ENCODE measurements around the gene SPG7. TPM values are rescaled to one million over a fixed set of nuclear protein-coding genes. Genes with fewer than 3 reads are reported as not detected.
"Not testable (repeated sequence)": the region's sequence is repeated elsewhere in the genome, so short reads cannot be mapped to it uniquely, and the experiment has no call there.

Gene SPG7
- total RNA-seq, 1 donor from 2014 or later, result 98.8 TPM

DNA sequence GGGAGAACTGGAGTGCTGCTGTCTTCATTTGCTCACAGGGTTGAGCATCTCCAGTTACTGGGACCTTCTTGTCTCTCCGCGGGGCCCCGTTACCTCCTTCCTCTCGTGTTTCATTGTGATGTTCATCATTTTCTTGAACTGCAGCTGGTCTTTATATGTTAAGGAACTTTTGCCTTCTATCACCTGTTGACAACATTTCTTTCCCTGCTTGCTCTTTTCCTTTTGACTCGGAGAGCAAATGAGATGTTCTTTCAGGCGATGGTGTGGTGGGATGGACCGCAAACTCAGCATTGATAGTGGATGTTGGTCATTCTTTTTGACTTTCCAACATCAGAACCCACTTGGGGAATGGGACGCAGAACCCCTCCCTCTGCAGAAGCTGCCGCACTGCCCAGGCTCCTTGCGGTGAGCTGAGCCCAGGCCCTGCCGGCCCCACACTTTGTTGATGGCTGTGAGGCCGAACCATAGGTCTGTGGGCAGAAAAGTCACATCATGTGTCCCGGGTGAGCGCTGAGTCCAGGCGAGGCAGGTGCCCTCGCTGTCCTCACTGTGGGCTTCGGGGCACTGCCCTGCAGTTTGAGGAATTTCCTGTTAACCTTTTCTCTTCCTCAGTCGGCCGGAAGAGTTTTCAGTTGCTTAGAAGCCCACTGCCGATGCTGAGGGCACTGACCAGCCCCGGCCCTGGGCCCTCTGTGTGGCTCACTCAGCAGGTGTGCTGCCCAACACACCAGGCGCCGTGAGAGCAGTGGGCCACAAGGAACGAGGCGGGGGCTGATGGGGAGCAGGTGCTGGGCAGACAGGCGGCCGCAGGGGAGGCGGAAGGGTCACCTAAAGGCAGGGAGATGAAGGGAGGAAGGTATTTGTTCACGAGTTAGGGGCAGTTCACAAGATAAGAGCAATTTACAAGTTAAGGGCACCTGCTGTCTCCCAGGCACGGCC is 59.7 kb downstream of the SPG7 start:
- ATAC-seq (no peak), DNase-seq (no peak)
- no peak overlapping the region for H3K27ac ChIP-seq
- intact Hi-C loops (cut with DNase I), result no loop called here
- peaks cover 35% of the 10 kb centered on the region for H3K4me1 ChIP-seq
- peaks cover 21% of the 10 kb centered on the region for H3K36me3 ChIP-seq
- no peak for TF ChIP-seq CTCF (IDR thresholded peaks at IDR 0.05)
- H3K4me3 ChIP-seq, result no peak overlapping the region
- H3K9me3 ChIP-seq, result no peaks in the 10 kb centered on the region
- peaks cover 14% of the 10 kb centered on the region for H3K27me3 ChIP-seq (ENCODE audit: low read depth)

DNA sequence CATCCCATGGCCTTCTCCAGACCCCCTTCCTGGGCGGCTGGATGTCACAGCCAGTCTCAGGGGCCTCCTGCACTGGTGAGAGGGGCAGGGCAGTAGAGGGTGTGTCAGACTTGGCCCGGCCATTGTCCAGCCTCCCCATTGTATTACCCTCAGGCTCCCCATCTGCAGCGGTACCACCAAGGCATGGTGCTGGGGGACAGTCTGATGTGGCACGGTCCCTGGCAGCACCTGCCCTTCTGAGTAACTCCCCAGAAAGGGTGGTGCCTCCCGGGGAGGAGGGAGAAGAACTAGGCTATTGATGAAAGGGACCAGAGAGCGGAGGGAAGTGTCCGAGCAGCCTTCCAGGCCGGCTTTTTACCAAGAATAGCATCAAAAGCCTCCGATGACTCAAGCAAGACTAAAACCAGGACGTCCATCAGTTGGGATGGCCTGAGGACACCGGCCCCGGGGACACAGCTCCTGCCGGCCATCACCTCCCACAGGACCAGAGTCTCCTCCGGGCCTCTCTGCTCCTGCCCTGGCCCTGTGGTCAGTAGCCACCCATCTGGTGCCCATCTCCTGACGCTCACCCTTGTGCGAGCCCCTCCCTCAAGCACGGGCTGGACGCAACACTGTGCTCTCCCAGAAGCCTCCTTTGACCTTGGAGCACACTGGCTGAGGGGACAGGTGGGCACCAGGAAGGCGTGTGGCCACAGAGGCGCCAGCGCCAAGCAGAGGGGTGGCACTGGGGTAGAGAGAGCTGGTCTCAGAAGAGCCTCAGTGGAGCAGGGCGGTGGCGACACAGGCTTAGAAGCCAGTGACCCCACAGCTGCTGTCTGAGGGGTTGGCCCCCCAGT is 61.5 kb downstream of the SPG7 start:
- no peak overlapping the region for H3K4me3 ChIP-seq
- H3K27ac ChIP-seq, result no peak overlapping the region
- no peaks in the 10 kb centered on the region for H3K9me3 ChIP-seq
- H3K4me1 ChIP-seq, result peaks cover 24% of the 10 kb centered on the region
- DNase-seq (no peak), ATAC-seq (no peak)
- peaks cover 3% of the 10 kb centered on the region for H3K36me3 ChIP-seq
- TF ChIP-seq CTCF (IDR thresholded peaks at IDR 0.05), result no peak
- intact Hi-C loops (cut with DNase I), result no loop called here
- peaks cover 32% of the 10 kb centered on the region for H3K27me3 ChIP-seq (ENCODE audit: low read depth)

GRCh38 chr16:89570342-89570923 is 62.2 kb downstream of the SPG7 start:
- Histone ChIP-seq H3K27ac (no peak overlapping the region), H3K27me3 (ENCODE audit: low read depth) (peaks cover 40% of the 10 kb centered on the region), H3K9me3 (no peaks in the 10 kb centered on the region), H3K36me3 (no peaks in the 10 kb centered on the region), H3K4me3 (no peak overlapping the region), H3K4me1 (peaks cover 23% of the 10 kb centered on the region)
- intact Hi-C loops (cut with DNase I), result no loop called here
- TF ChIP-seq CTCF (IDR thresholded peaks at IDR 0.05), result no peak
- DNase-seq (no peak), ATAC-seq (no peak)

DNA sequence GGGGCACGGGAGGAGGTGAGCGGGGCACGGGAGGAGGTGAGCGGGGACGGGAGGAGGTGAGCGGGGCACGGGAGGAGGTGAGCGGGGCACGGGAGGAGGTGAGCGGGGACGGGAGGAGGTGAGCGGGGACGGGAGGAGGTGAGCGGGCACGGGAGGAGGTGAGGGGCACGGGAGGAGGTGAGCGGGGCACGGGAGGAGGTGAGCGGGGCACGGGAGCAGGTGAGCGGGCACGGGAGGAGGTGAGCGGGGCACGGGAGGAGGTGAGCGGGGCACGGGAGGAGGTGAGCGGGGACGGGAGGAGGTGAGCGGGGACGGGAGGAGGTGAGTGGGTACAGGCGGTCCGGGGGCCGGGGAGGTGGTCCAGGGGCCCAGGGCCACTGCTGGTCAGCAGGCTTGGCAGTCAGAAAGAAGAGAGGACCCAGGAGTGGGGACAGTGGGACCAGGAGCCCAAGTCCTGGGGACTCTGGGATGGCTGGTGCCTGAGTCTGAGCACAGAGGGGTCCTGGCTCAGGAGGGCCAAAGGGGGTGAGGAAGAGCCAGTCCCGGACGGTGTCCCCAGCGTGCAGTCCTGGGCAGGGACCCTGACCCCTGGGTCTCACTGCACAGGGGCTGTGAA is 62.9 kb downstream of the SPG7 start:
- ATAC-seq; DNase-seq; H3K36me3 ChIP-seq; H3K9me3 ChIP-seq; H3K4me3 ChIP-seq; intact Hi-C loops (cut with DNase I); H3K27ac ChIP-seq: not testable (repeated sequence)
- Histone ChIP-seq H3K27me3 (ENCODE audit: low read depth) (peaks cover 44% of the 10 kb centered on the region), H3K4me1 (peaks cover 17% of the 10 kb centered on the region)

- intact Hi-C loops (cut with DNase I), result no loop called here
- H3K4me3 ChIP-seq, result no peak overlapping the region
- no peak overlapping the region for H3K27ac ChIP-seq
- H3K4me1 ChIP-seq, result peaks cover 13% of the 10 kb centered on the region
- DNase-seq (no peak), ATAC-seq (no peak)
- H3K27me3 ChIP-seq (ENCODE audit: low read depth), result peaks cover 50% of the 10 kb centered on the region
- no peak for TF ChIP-seq CTCF (IDR thresholded peaks at IDR 0.05)
- H3K36me3 ChIP-seq, result no peaks in the 10 kb centered on the region
- no peaks in the 10 kb centered on the region for H3K9me3 ChIP-seq
Observed at GRCh38 chr16:89571636-89572035, 63.4 kb downstream of the SPG7 start.
